HL-60 (cell line): ENCODE measurements around the gene TCEAL4.

Experiments used
- DNase-seq, 2 experiments: peaks; one replicate each; pipeline ENCODE4 v3.0.0-alpha.2; 2010 to 2020; ENCODE audit warnings: low read depth in 1 of 2, low spot score in 1 of 2
- H3K27ac ChIP-seq: fragments of 250-450 bp; sonication (Bioruptor Pico); replicated peaks from 2 replicates; pipeline ENCODE4 v1.5.1; 2020; ENCODE audit warnings: mild to moderate bottlenecking, moderate library complexity
- H3K27me3 ChIP-seq: fragments of 250-450 bp; sonication (Bioruptor Pico); 2 replicates; pipeline ENCODE4 v1.5.1; 2021; ENCODE audit warnings: mild to moderate bottlenecking, moderate library complexity; ENCODE audit not compliant: insufficient read depth, poor library complexity, severe bottlenecking
- H3K4me3 ChIP-seq: replicated peaks from 2 replicates; pipeline ENCODE4 v1.5.1; 2011; ENCODE audit warnings: mild to moderate bottlenecking, control low read depth, low read length; ENCODE audit not compliant: insufficient read depth
- CTCF ChIP-seq: IDR thresholded peaks from one replicate; pipeline ENCODE4 v1.5.1; 2011; ENCODE audit warnings: low read length, control low read depth, inconsistent platforms; ENCODE audit not compliant: insufficient read depth
- GABPA ChIP-seq: IDR thresholded peaks from 2 replicates; pipeline ENCODE4 v1.6.1; 2012; ENCODE audit warnings: low read depth
- POLR2AphosphoS5 ChIP-seq: IDR thresholded peaks from 2 replicates; pipeline ENCODE4 v1.6.1; 2012; ENCODE audit warnings: low read depth
- REST ChIP-seq: IDR thresholded peaks from 2 replicates; pipeline ENCODE4 v1.6.1; 2012; ENCODE audit warnings: low read depth; ENCODE audit not compliant: insufficient replicate concordance
- SPI1 ChIP-seq: IDR thresholded peaks from 2 replicates; pipeline ENCODE4 v1.6.1; 2012; ENCODE audit warnings: low read depth, mild to moderate bottlenecking, borderline replicate concordance

The TCEAL4 gene

GRCh38 chrX:103610282-103610681, 25.0 kb downstream of the TCEAL4 start:
- H3K27me3 ChIP-seq = peaks cover 18% of the 10 kb centered on the region
- no peak for TF ChIP-seq SPI1
- no peak for TF ChIP-seq POLR2AphosphoS5
- TF ChIP-seq GABPA = no peak
- no peak for TF ChIP-seq REST
- no peak for TF ChIP-seq CTCF
- DNase-seq = no peak
- no peak overlapping the region for H3K27ac ChIP-seq
- no peak overlapping the region for H3K4me3 ChIP-seq

GRCh38 chrX:103613362-103613890, 28.1 kb downstream of the TCEAL4 start:
- no peak for TF ChIP-seq REST
- TF ChIP-seq CTCF = no peak
- DNase-seq = no peak
- no peaks in the 10 kb centered on the region for H3K27me3 ChIP-seq

GRCh38 chrX:103614999-103615398, 29.7 kb downstream of the TCEAL4 start:
- DNase-seq = no peak
- H3K4me3 ChIP-seq = no peak overlapping the region
- no peak overlapping the region for H3K27ac ChIP-seq
- no peak for TF ChIP-seq SPI1
- TF ChIP-seq CTCF = no peak
- TF ChIP-seq POLR2AphosphoS5 = no peak
- TF ChIP-seq REST = no peak
- TF ChIP-seq GABPA = no peak
- no peaks in the 10 kb centered on the region for H3K27me3 ChIP-seq

More at GRCh38 chrX:103613362-103613890, 28.1 kb downstream of the TCEAL4 start:
- Histone ChIP-seq H3K4me3 (no peak overlapping the region), H3K27ac (no peak overlapping the region)
